ENCODE data around the gene MYO7B.

DNA sequence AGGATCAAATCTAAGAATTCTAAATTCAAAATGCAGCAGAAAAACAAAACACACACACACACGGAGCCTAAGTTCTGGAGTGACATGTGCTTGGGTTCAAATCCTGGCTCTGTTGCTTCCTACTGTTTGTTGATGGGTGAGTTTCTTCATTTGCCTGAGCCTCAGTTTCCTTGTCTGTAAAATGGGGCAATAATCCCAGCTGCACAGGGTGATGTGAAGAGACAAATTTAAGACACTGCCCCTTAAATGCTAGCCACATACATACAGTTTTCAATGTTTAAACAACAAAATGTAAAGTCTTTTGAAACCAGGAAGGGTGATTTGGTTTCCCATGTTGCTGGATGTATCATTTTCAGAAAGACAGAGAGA is 109.5 kb downstream of the MYO7B start:
- TF ChIP-seq, protein P1, sequence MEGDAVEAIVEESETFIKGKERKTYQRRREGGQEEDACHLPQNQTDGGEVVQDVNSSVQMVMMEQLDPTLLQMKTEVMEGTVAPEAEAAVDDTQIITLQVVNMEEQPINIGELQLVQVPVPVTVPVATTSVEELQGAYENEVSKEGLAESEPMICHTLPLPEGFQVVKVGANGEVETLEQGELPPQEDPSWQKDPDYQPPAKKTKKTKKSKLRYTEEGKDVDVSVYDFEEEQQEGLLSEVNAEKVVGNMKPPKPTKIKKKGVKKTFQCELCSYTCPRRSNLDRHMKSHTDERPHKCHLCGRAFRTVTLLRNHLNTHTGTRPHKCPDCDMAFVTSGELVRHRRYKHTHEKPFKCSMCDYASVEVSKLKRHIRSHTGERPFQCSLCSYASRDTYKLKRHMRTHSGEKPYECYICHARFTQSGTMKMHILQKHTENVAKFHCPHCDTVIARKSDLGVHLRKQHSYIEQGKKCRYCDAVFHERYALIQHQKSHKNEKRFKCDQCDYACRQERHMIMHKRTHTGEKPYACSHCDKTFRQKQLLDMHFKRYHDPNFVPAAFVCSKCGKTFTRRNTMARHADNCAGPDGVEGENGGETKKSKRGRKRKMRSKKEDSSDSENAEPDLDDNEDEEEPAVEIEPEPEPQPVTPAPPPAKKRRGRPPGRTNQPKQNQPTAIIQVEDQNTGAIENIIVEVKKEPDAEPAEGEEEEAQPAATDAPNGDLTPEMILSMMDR (IDR thresholded peaks at IDR 0.05; ENCODE audit: borderline replicate concordance, extremely low read depth, low read length, poor library complexity, severe bottlenecking) = no peak
- TF ChIP-seq EZH2 (IDR thresholded peaks at IDR 0.05; ENCODE audit: borderline replicate concordance, low read depth, low read length, severe bottlenecking) = no peak
